ENCODE results near the gene PTPRD. TPM values are rescaled to one million over a fixed set of nuclear protein-coding genes. Genes with fewer than 3 reads are reported as not detected.
A peak's percentile ranks its signal among the peaks of the same experiment; 100 is the strongest.
"Not testable (repeated sequence)": the region's sequence is repeated elsewhere in the genome, so short reads cannot be mapped to it uniquely, and the experiment has no call there.

The PTPRD gene
- total RNA-seq, 1 donor from 2014 or later, result 109 TPM

- Mint-ChIP-seq H3K27ac (no peak overlapping the region), H3K9me3 (no peaks in the 10 kb centered on the region), H3K27me3 (ENCODE audit: low read depth) (no peaks in the 10 kb centered on the region), H3K36me3 (no peaks in the 10 kb centered on the region), H3K4me3 (no peak overlapping the region), H3K4me1 (peaks cover 13% of the 10 kb centered on the region)
- no peak for TF ChIP-seq CTCF (IDR thresholded peaks at IDR 0.05; ENCODE audit: unreplicated experiment)
- DNase-seq (ENCODE audit: low spot score in 2 of 2, unreplicated experiment in 2 of 2), result no peak
Measured at GRCh38 chr9:8705861-8706260, 1906.9 kb downstream of the PTPRD start.

- H3K4me3 Mint-ChIP-seq, result no peak overlapping the region
- no peaks in the 10 kb centered on the region for H3K27me3 Mint-ChIP-seq (ENCODE audit: low read depth)
- H3K36me3 Mint-ChIP-seq, result no peaks in the 10 kb centered on the region
- no peak overlapping the region for H3K27ac Mint-ChIP-seq
- peaks cover 16% of the 10 kb centered on the region for H3K4me1 Mint-ChIP-seq
- no peak for DNase-seq (ENCODE audit: low spot score in 2 of 2, unreplicated experiment in 2 of 2)
- H3K9me3 Mint-ChIP-seq, result no peaks in the 10 kb centered on the region
- no peak for TF ChIP-seq CTCF (IDR thresholded peaks at IDR 0.05; ENCODE audit: unreplicated experiment)
Measured at GRCh38 chr9:8703904-8704303, 1908.9 kb downstream of the PTPRD start.

- Mint-ChIP-seq H3K27me3 (ENCODE audit: low read depth) (no peaks in the 10 kb centered on the region), H3K4me1 (peaks cover 25% of the 10 kb centered on the region), H3K4me3 (no peak overlapping the region), H3K9me3 (no peaks in the 10 kb centered on the region), H3K27ac (peak overlapping the region; percentile 18), H3K36me3 (no peaks in the 10 kb centered on the region)
- no peak for DNase-seq (ENCODE audit: low spot score in 2 of 2, unreplicated experiment in 2 of 2)
- no peak for TF ChIP-seq CTCF (IDR thresholded peaks at IDR 0.05; ENCODE audit: unreplicated experiment)
Measured at GRCh38 chr9:8701904-8702303, 1910.9 kb downstream of the PTPRD start.

GRCh38 chr9:8697565-8697964 is 1915.2 kb downstream of the PTPRD start:
- H3K4me3 Mint-ChIP-seq; DNase-seq (ENCODE audit: low spot score in 2 of 2, unreplicated experiment in 2 of 2); H3K27ac Mint-ChIP-seq; H3K36me3 Mint-ChIP-seq; H3K27me3 Mint-ChIP-seq (ENCODE audit: low read depth); H3K9me3 Mint-ChIP-seq: not testable (repeated sequence)
- H3K4me1 Mint-ChIP-seq, result peaks cover 29% of the 10 kb centered on the region

- no peaks in the 10 kb centered on the region for H3K9me3 Mint-ChIP-seq
- no peak overlapping the region for H3K4me3 Mint-ChIP-seq
- no peaks in the 10 kb centered on the region for H3K36me3 Mint-ChIP-seq
Measured at GRCh38 chr9:8696516-8696915, 1916.3 kb downstream of the PTPRD start.

GRCh38 chr9:8694983-8695588 is 1917.7 kb downstream of the PTPRD start:
- no peak overlapping the region for H3K4me3 Mint-ChIP-seq
- H3K27ac Mint-ChIP-seq, result no peak overlapping the region
- DNase-seq (ENCODE audit: low spot score in 2 of 2, unreplicated experiment in 2 of 2), result no peak
- no peaks in the 10 kb centered on the region for H3K9me3 Mint-ChIP-seq
- no peaks in the 10 kb centered on the region for H3K36me3 Mint-ChIP-seq
- no peaks in the 10 kb centered on the region for H3K27me3 Mint-ChIP-seq (ENCODE audit: low read depth)
- peaks cover 23% of the 10 kb centered on the region for H3K4me1 Mint-ChIP-seq
- no peak for TF ChIP-seq CTCF (IDR thresholded peaks at IDR 0.05; ENCODE audit: unreplicated experiment)

More at GRCh38 chr9:8696516-8696915, 1916.3 kb downstream of the PTPRD start:
- DNase-seq (ENCODE audit: low spot score in 2 of 2, unreplicated experiment in 2 of 2), result no peak
- Mint-ChIP-seq H3K27ac (peak overlapping the region; percentile 24), H3K4me1 (peaks cover 23% of the 10 kb centered on the region), H3K27me3 (ENCODE audit: low read depth) (no peaks in the 10 kb centered on the region)
- TF ChIP-seq CTCF (IDR thresholded peaks at IDR 0.05; ENCODE audit: unreplicated experiment), result no peak

Measured in mesothelial cell of epicardium (in vitro differentiated cells).